ENCODE data around the gene HTT-AS.
A peak's percentile ranks its signal among the peaks of the same experiment; 100 is the strongest.

DNA sequence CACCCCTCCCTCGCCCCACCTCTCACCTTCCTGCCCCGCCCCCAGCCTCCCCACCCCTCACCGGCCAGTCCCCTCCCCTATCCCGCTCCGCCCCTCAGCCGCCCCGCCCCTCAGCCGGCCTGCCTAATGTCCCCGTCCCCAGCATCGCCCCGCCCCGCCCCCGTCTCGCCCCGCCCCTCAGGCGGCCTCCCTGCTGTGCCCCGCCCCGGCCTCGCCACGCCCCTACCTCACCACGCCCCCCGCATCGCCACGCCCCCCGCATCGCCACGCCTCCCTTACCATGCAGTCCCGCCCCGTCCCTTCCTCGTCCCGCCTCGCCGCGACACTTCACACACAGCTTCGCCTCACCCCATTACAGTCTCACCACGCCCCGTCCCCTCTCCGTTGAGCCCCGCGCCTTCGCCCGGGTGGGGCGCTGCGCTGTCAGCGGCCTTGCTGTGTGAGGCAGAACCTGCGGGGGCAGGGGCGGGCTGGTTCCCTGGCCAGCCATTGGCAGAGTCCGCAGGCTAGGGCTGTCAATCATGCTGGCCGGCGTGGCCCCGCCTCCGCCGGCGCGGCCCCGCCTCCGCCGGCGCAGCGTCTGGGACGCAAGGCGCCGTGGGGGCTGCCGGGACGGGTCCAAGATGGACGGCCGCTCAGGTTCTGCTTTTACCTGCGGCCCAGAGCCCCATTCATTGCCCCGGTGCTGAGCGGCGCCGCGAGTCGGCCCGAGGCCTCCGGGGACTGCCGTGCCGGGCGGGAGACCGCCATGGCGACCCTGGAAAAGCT lies at the start of gene HTT-AS, which contains the start of gene HTT:
- TF ChIP-seq POLR2AphosphoS5 (IDR thresholded peaks at IDR 0.05; ENCODE audit: borderline replicate concordance, low read depth, low read length) (peak; percentile 84), EZH2 (IDR thresholded peaks at IDR 0.05) (no peak), FOXP2 (optimal IDR thresholded peaks at IDR 0.05; ENCODE audit: control extremely low read depth, extremely low read length, insufficient read depth) (peak; percentile 54)

Measured in SK-N-MC (cell line).